ENCODE measurements around the gene CCDC137. TPM values are rescaled to one million over a fixed set of nuclear protein-coding genes. Genes with fewer than 3 reads are reported as not detected.

The CCDC137 gene
- total RNA-seq, 1 experiment from 2014 or later = 49.9 TPM

DNA sequence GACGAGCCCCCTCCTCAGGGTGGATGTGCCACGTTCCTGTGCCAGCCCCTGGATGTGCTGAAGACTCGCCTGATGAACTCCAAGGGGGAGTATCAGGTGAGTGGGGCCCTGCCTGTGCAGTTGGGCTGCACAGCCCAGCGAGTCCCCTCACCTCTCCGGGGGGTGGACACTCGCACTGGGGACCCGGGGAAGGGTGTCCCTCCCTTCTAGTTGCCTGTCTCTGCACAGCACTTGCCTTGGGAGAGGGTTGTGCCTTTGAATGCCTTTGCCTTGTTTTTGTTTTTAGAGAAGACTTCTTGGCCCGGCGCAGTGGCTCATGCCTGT, 51.2 kb downstream of the CCDC137 start:
- CTCF ChIA-PET = no interaction called here

GRCh38 chr17:81719410-81720266, 53.1 kb downstream of the CCDC137 start:
- Histone ChIP-seq H3K9me2 (replicated peaks; ENCODE audit: low read length) (no peaks in the 10 kb centered on the region), H3K27me3 (ENCODE audit: low read length) (no peaks in the 10 kb centered on the region), H3K27ac (ENCODE audit: low read length) (no peak overlapping the region), H4K20me1 (ENCODE audit: low read length) (no peaks in the 10 kb centered on the region), H3K4me3 (ENCODE audit: low read length) (no peak overlapping the region), H3K36me3 (ENCODE audit: low read depth, low read length) (peaks cover 6% of the 10 kb centered on the region; the same call in 1 of the 2 replicates), H2AFZ (ENCODE audit: low read length) (no peak overlapping the region), H3K4me1 (ENCODE audit: insufficient read depth, low read length) (peaks cover 31% of the 10 kb centered on the region), H3F3A (ENCODE audit: low read length, unreplicated experiment) (no peaks in the 10 kb centered on the region), H3K4me2 (ENCODE audit: low read length) (no peak overlapping the region), H3K9ac (ENCODE audit: low read length) (no peak overlapping the region), H3K79me2 (ENCODE audit: low read length) (peaks cover 9% of the 10 kb centered on the region), H3K9me3 (ENCODE audit: low read length) (no peaks in the 10 kb centered on the region)
- ATAC-seq (no peak), DNase-seq (no peak)
- ChIA-PET CTCF (no interaction called here), POLR2A (ENCODE audit: unreplicated experiment) (no interaction called here)
- intact Hi-C loops (cut with micrococcal nuclease) = no loop called here
- TF ChIP-seq EZH2 (IDR thresholded peaks at IDR 0.05; ENCODE audit: low read length, unreplicated experiment) = no peak
- TF ChIP-seq, protein P1, sequence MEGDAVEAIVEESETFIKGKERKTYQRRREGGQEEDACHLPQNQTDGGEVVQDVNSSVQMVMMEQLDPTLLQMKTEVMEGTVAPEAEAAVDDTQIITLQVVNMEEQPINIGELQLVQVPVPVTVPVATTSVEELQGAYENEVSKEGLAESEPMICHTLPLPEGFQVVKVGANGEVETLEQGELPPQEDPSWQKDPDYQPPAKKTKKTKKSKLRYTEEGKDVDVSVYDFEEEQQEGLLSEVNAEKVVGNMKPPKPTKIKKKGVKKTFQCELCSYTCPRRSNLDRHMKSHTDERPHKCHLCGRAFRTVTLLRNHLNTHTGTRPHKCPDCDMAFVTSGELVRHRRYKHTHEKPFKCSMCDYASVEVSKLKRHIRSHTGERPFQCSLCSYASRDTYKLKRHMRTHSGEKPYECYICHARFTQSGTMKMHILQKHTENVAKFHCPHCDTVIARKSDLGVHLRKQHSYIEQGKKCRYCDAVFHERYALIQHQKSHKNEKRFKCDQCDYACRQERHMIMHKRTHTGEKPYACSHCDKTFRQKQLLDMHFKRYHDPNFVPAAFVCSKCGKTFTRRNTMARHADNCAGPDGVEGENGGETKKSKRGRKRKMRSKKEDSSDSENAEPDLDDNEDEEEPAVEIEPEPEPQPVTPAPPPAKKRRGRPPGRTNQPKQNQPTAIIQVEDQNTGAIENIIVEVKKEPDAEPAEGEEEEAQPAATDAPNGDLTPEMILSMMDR (conservative IDR thresholded peaks at IDR 0.05; ENCODE audit: low read depth, low read length) = no peak
- no peak for TF ChIP-seq EZH2phosphoT487 (IDR thresholded peaks at IDR 0.05; ENCODE audit: borderline replicate concordance, low read length)
- BruUV-seq (replicated peaks) = no TSS peak

More for the DNA sequence above, 51.2 kb downstream of the CCDC137 start:
- Histone ChIP-seq H4K20me1 (ENCODE audit: low read length) (no peaks in the 10 kb centered on the region), H3K4me2 (ENCODE audit: low read length) (no peak overlapping the region), H3K27ac (ENCODE audit: low read length) (no peak overlapping the region), H2AFZ (ENCODE audit: low read length) (no peak overlapping the region), H3K9ac (ENCODE audit: low read length) (no peak overlapping the region), H3K9me3 (ENCODE audit: low read length) (no peaks in the 10 kb centered on the region), H3K9me2 (replicated peaks; ENCODE audit: low read length) (no peaks in the 10 kb centered on the region), H3K27me3 (ENCODE audit: low read length) (no peaks in the 10 kb centered on the region), H3F3A (ENCODE audit: low read length, unreplicated experiment) (no peaks in the 10 kb centered on the region), H3K36me3 (ENCODE audit: low read depth, low read length) (peaks cover 6% of the 10 kb centered on the region; the same call in 1 of the 2 replicates), H3K4me3 (ENCODE audit: low read length) (no peak overlapping the region), H3K4me1 (ENCODE audit: insufficient read depth, low read length) (peaks cover 34% of the 10 kb centered on the region), H3K79me2 (ENCODE audit: low read length) (peaks cover 28% of the 10 kb centered on the region)
- ATAC-seq (no peak), DNase-seq (no peak)
- no TSS peak for BruUV-seq (replicated peaks)
- intact Hi-C loops (cut with micrococcal nuclease) = no loop called here
- POLR2A ChIA-PET (ENCODE audit: unreplicated experiment) = no interaction called here
- no peak for TF ChIP-seq EZH2 (IDR thresholded peaks at IDR 0.05; ENCODE audit: low read length, unreplicated experiment)
- no peak for TF ChIP-seq EZH2phosphoT487 (IDR thresholded peaks at IDR 0.05; ENCODE audit: borderline replicate concordance, low read length)
- TF ChIP-seq, protein P1 (conservative IDR thresholded peaks at IDR 0.05; ENCODE audit: low read depth, low read length) = no peak
